CD4-positive, alpha-beta T cell (primary cell): ENCODE data around the gene SCGB1D4. TPM values are rescaled to one million over a fixed set of nuclear protein-coding genes. Genes with fewer than 3 reads are reported as not detected.
"Not testable (repeated sequence)": the region's sequence is repeated elsewhere in the genome, so short reads cannot be mapped to it uniquely, and the experiment has no call there.

Experiments used
- ATAC-seq: fragments of 200-7000 bp; cut with Tn5 transposase; one replicate; pipeline ENCODE4 v1.10.0; 2022; ENCODE audit warnings: mild to moderate bottlenecking; ENCODE audit not compliant: poor library complexity
- CTCF ChIA-PET: fragments of 350-600 bp; sonication (Branson Sonifier 250); formaldehyde crosslinking; loops from one replicate; lab custom pipeline; 2021; ENCODE audit warnings: antibody characterized with exemption, inconsistent platforms; lab: Charles Lee
- POLR2A ChIA-PET: fragments of 350-600 bp; sonication (Branson Sonifier 250); formaldehyde crosslinking; loops from one replicate; lab custom pipeline; 2021; ENCODE audit warnings: antibody characterized with exemption, inconsistent platforms; lab: Charles Lee
- DNase-seq, 14 experiments: peaks; one replicate each; pipeline ENCODE4 v3.0.0-alpha.2; 2013 to 2020; ENCODE audit warnings: mixed read lengths in 2 of 14
- H3K27ac ChIP-seq, 2 donors: one replicate each; pipeline versions ENCODE4 v1.5.1 to v1.7.0; 2013; ENCODE audit warnings: low read length in 2 of 2, low read depth in 1 of 2, mild to moderate bottlenecking in 1 of 2
- H3K27me3 ChIP-seq, 2 experiments: 1 replicate in 1 of 2; 2 replicates in 1 of 2; pipeline versions ENCODE4 v1.6.1 to v1.7.0; 2013; ENCODE audit warnings: low read length in 2 of 2, control low read depth in 1 of 2, mild to moderate bottlenecking in 1 of 2, moderate library complexity in 1 of 2; ENCODE audit not compliant: insufficient read depth in 2 of 2, control insufficient read depth in 1 of 2
- H3K36me3 ChIP-seq: one replicate; pipeline ENCODE4 v1.6.1; 2013; ENCODE audit warnings: low read length, control low read depth; ENCODE audit not compliant: insufficient read depth
- H3K4me1 ChIP-seq: one replicate; pipeline ENCODE4 v1.6.1; 2013; ENCODE audit warnings: low read length, control low read depth; ENCODE audit not compliant: insufficient read depth
- H3K4me3 ChIP-seq: one replicate; pipeline ENCODE4 v1.5.1; 2013; ENCODE audit warnings: mild to moderate bottlenecking, low read length, moderate library complexity
- H3K9me3 ChIP-seq, 2 experiments: 1 replicate in 1 of 2; 2 replicates in 1 of 2; pipeline versions ENCODE4 v1.6.1 to v1.7.0; 2013; ENCODE audit warnings: low read length in 2 of 2, mild to moderate bottlenecking in 2 of 2, control low read depth in 1 of 2, moderate library complexity in 1 of 2; ENCODE audit not compliant: control insufficient read depth in 1 of 2, insufficient read depth in 1 of 2
- H3K27ac Mint-ChIP-seq: one replicate; pipeline ENCODE4 v1.8.0; 2020; ENCODE audit warnings: mixed read lengths
- H3K27me3 Mint-ChIP-seq: one replicate; pipeline ENCODE4 v1.8.0; 2021; ENCODE audit warnings: mixed read lengths
- H3K36me3 Mint-ChIP-seq: one replicate; pipeline ENCODE4 v1.8.0; 2021; ENCODE audit warnings: low read depth, mixed read lengths
- H3K4me1 Mint-ChIP-seq: one replicate; pipeline ENCODE4 v1.8.0; 2021; ENCODE audit warnings: low read depth, mixed read lengths
- H3K4me3 Mint-ChIP-seq: one replicate; pipeline ENCODE4 v1.8.0; 2020; ENCODE audit warnings: mild to moderate bottlenecking, mixed read lengths
- H3K9me3 Mint-ChIP-seq: one replicate; pipeline ENCODE4 v1.8.0; 2020; ENCODE audit warnings: mixed read lengths
- CTCF ChIP-seq: fragments of 200-600 bp; IDR thresholded peaks from one replicate; pipeline ENCODE4 v1.8.0; 2022; ENCODE audit warnings: antibody characterized with exemption, mild to moderate bottlenecking
- intact Hi-C, 2 experiments: fragments of 100-400 bp; cut with DNase I in 1 of 2; cut with micrococcal nuclease in 1 of 2; formaldehyde crosslinking; loops; one replicate each; pipeline versions ENCODE4 v1.15.1 to v1.9.0; 2023 to 2025; cut with DNase I, micrococcal nuclease
- polyA plus RNA-seq, 2 donors: library from polyadenylated mRNA; unstranded; fragments of 120-200 nt; gene quantifications; one replicate each; pipeline ENCODE4 v1.2.1, GENCODE V29; 2013
- total RNA-seq, 174 experiments: library from RNA in 2 of 174; stranded (reverse) in 2 of 174; gene quantifications; one replicate each; pipeline ENCODE4 v1.2.3 and lab custom pipeline; 2021 to 2026

SCGB1D4 gene
- total RNA-seq (not detected), total RNA-seq (lab: John Stamatoyannopoulos, UW) (0 reads per million in 172 experiments)
- not detected for polyA plus RNA-seq (2013, experiment 1 of 2)
- polyA plus RNA-seq (2013, experiment 2 of 2): not detected

GRCh38 chr11:62298975-62299374, at the start of gene SCGB1D4:
Gene SCGB1D4, minus strand, starts transcription at chr11:62299075. Its CDS starts 65 bp downstream, at chr11:62299010.
- intact Hi-C loops: no loop called here
- peaks cover 67% of the 10 kb centered on the region for H3K27me3 Mint-ChIP-seq
- no peaks in the 10 kb centered on the region for H3K36me3 Mint-ChIP-seq

GRCh38 chr11:62345861-62346260, 47.0 kb upstream of the SCGB1D4 start:
- Mint-ChIP-seq H3K9me3 (no peaks in the 10 kb centered on the region), H3K27ac (no peak overlapping the region), H3K4me1 (no peaks in the 10 kb centered on the region), H3K4me3 (no peak overlapping the region), H3K36me3 (no peaks in the 10 kb centered on the region), H3K27me3 (no peaks in the 10 kb centered on the region)
- intact Hi-C loops: no loop called here
- TF ChIP-seq CTCF: no peak
- Histone ChIP-seq H3K4me1 (no peaks in the 10 kb centered on the region), H3K4me3 (no peak overlapping the region), H3K9me3 (no peaks in the 10 kb centered on the region), H3K36me3 (no peaks in the 10 kb centered on the region), H3K27ac (no peak overlapping the region), H3K27me3 (no peaks in the 10 kb centered on the region)
- DNase-seq (no peak), ATAC-seq (no peak)
- ChIA-PET CTCF (no interaction called here), POLR2A (no interaction called here)

More at GRCh38 chr11:62298975-62299374, at the start of gene SCGB1D4:
- Mint-ChIP-seq H3K27ac (no peak within 1 kb of the TSS), H3K9me3 (no peaks in the 10 kb centered on the region), H3K4me1 (no peaks in the 10 kb centered on the region), H3K4me3 (no peak within 1 kb of the TSS)
- ATAC-seq (no peak), DNase-seq (no peak)
- peaks cover 5 to 15% of the 10 kb centered on the region in 2 experiments for H3K27me3 ChIP-seq
- H3K36me3 ChIP-seq: no peaks in the 10 kb centered on the region
- H3K27ac ChIP-seq: no peak within 1 kb of the TSS
- H3K9me3 ChIP-seq: no peaks in the 10 kb centered on the region
- no peak for TF ChIP-seq CTCF
- no peaks in the 10 kb centered on the region for H3K4me1 ChIP-seq
- POLR2A ChIA-PET: no interaction called here
- CTCF ChIA-PET: interaction anchor here (0.6 to 1.0 kb wide), 2 partner anchors 14 to 53 kb away, joined by 3 read pairs; no protein-coding TSS in a partner anchor
- no peak within 1 kb of the TSS for H3K4me3 ChIP-seq

GRCh38 chr11:62344210-62344609, 45.3 kb upstream of the SCGB1D4 start:
- H3K4me3 ChIP-seq: no peak overlapping the region
- H3K27me3 ChIP-seq: no peaks in the 10 kb centered on the region
- Mint-ChIP-seq H3K9me3 (no peaks in the 10 kb centered on the region), H3K4me3 (no peak overlapping the region), H3K36me3 (no peaks in the 10 kb centered on the region), H3K27ac (no peak overlapping the region), H3K27me3 (peaks cover 9% of the 10 kb centered on the region), H3K4me1 (no peaks in the 10 kb centered on the region)
- DNase-seq (no peak), ATAC-seq (no peak)
- no peaks in the 10 kb centered on the region for H3K36me3 ChIP-seq
- ChIA-PET CTCF (interaction anchor here (0.6 to 0.7 kb wide), 3 partner anchors 9 to 1719 kb away, joined by 3 read pairs; no protein-coding TSS in a partner anchor), POLR2A (no interaction called here)
- no peaks in the 10 kb centered on the region for H3K9me3 ChIP-seq
- H3K27ac ChIP-seq: no peak overlapping the region
- intact Hi-C loops: no loop called here
- no peak for TF ChIP-seq CTCF
- no peaks in the 10 kb centered on the region for H3K4me1 ChIP-seq

- H3K4me1 Mint-ChIP-seq, ATAC-seq, H3K36me3 Mint-ChIP-seq, H3K4me3 ChIP-seq, DNase-seq, intact Hi-C loops, H3K36me3 ChIP-seq, H3K9me3 Mint-ChIP-seq, H3K4me1 ChIP-seq, H3K4me3 Mint-ChIP-seq, H3K27ac Mint-ChIP-seq, H3K27me3 ChIP-seq, H3K27ac ChIP-seq, H3K9me3 ChIP-seq, POLR2A ChIA-PET: not testable (repeated sequence)
- CTCF ChIA-PET: interaction anchor here (0.6 to 0.7 kb wide), 3 partner anchors 40 to 1719 kb away, joined by 3 read pairs; no protein-coding TSS in a partner anchor
- H3K27me3 Mint-ChIP-seq: peaks cover 10% of the 10 kb centered on the region
Measured at GRCh38 chr11:62343646-62344190, 44.8 kb upstream of the SCGB1D4 start.
